NCI-H69 (cell line): Measurements from ENCODE around the gene AP2B1.
"Not testable (repeated sequence)": the region's sequence is repeated elsewhere in the genome, so short reads cannot be mapped to it uniquely, and the experiment has no call there.

Experiments
- DNase-seq: peaks from one replicate; lab custom pipeline; 2025; lab: John Stamatoyannopoulos, UW

The AP2B1 gene

GRCh38 chr17:35700150-35700549 is 113.0 kb downstream of the AP2B1 start:
- DNase-seq, result peak; percentile 86

GRCh38 chr17:35701491-35701890 is 114.4 kb downstream of the AP2B1 start:
- no peak for DNase-seq

- DNase-seq, result not testable (repeated sequence)
Observed at GRCh38 chr17:35703308-35703707, 116.2 kb downstream of the AP2B1 start.

DNA sequence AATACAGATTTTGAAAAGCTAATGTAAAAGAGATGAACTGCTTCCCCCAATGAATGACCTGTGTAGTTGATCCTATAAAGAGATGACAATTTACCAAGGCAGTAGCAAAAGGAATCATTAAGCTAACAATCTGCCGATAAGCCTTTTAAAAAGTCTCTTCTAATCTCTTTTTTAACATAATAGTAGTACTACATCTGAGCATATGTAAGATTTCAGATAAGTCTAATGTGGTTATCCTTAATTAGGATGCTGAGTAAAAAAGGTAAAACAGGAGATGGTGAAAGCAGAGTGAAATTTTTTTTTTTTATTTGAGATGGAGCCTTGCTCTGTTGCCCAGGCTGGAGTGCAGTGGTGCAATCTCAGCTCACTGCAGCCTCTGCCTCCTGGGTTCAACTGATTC is 118.1 kb downstream of the AP2B1 start:
- DNase-seq, result no peak

- DNase-seq, result peak; percentile 58
Observed at GRCh38 chr17:35705705-35706104, 118.6 kb downstream of the AP2B1 start.

- DNase-seq, result peak; percentile 51
Observed at GRCh38 chr17:35708149-35708548, 121.0 kb downstream of the AP2B1 start.

DNA sequence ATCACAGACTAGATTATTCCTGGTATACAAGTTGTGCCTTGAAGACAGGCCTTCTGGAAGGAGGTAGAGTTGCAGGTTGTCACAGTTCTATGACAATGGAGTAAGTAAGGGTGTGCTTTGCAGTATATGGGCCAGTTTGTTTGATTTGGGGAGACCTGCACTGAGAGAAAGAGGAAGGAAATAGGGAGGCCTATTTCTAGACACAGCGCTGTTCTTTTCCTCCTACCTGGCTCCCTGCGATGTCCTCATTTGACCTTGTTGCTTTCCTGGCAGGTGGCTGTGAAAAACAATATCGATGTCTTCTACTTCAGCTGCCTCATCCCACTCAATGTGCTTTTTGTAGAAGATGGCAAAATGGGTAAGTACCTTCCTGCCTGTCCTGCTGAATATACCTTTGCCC is 121.8 kb downstream of the AP2B1 start:
- DNase-seq, result peak; percentile 51

GRCh38 chr17:35709874-35710273 is 122.8 kb downstream of the AP2B1 start:
- peak; percentile 73 for DNase-seq

DNA sequence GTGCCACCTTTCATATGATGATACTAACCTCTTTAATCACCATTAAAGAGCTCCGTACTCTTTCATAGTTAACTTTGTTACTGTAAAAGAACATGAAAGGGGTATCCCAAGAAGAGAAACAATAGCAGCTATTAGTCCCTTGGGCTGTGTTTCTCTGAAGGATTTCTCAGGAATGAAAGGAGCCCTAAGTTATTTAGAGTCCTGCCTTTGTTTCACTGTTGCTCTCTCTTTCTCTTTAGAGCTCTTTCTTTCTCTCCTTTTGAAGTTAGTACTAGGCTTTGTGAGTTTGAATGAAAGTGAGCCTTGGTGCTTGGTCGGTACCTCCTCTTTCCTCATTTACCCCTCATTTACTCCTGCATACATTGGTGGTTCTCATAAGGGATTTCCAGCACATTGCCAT is 123.8 kb downstream of the AP2B1 start:
- DNase-seq, result no peak

GRCh38 chr17:35713069-35713728 is 126.1 kb downstream of the AP2B1 start:
- peak; percentile 38 for DNase-seq

DNA sequence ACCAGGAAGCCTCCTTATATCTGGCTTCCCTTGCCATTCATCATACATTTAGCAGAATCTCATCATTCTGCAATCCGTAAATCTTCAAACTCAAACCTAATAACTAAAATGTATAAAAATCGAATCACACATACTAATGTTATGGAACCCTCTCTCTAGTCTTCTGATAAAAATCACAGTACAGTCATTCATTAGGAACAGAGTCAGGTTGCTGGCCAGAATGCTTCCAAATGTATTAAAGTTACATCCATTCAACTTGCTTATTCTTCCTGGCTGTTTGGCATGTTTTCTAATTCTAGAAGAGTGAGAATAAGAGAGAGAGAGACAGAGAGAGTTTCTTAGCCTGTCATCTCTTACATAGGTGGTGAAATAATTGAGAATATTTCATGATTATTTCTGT is 127.9 kb downstream of the AP2B1 start:
- DNase-seq, result no peak

GRCh38 chr17:35715416-35715815 is 128.3 kb downstream of the AP2B1 start:
- DNase-seq, result peak; percentile 55

GRCh38 chr17:35716173-35716572 is 129.1 kb downstream of the AP2B1 start:
- no peak for DNase-seq

GRCh38 chr17:35716897-35717465 is 129.9 kb downstream of the AP2B1 start:
- DNase-seq, result no peak

GRCh38 chr17:35717475-35717874 is 130.4 kb downstream of the AP2B1 start:
- DNase-seq, result peak; percentile 35

- no peak for DNase-seq
Observed at GRCh38 chr17:35723735-35724134, 136.6 kb downstream of the AP2B1 start.

- no peak for DNase-seq
Observed at GRCh38 chr17:35725058-35725457, 137.9 kb downstream of the AP2B1 start.

DNA sequence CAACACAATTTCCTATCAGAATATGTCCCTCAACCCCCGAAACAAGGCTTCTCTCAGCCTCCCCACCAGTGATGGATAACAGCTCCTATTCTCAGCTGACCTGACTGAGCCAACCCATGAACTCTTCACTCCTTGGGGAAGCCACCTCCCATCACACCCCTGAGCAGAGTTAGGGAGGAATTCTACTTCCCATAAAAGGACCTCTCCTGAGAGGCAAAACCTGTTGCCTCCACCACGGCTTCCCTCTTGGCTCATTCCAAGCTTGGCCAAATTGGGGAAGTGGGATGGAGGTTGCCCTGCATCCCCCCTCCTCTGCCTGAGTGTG is 138.6 kb downstream of the AP2B1 start:
- no peak for DNase-seq

- DNase-seq, result peak; percentile 94
Observed at GRCh38 chr17:35726127-35726952, 139.2 kb downstream of the AP2B1 start.

DNA sequence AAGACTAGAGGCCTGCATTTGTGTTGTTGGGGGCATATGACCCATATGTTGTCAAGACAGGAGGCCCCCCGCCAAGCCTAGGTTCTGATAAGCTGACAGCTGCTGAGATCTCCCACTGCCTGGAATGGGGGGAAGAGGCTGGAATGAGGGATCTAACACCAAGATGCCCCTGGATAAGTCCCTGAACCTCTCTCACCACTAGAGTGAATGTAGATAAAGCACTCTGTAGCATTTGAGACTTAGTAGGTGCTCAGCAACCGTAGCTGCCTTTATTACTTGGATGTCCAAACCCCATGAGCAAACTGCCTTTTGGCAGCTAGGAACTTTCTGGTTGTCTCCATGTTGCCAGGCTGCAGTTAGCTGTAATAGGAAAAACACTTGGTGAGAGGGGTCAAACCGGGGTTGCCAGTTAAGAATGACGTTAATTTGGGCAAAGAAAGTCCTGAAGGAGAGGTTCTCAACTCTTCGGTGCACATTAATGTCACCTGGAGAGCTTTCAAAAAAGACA is 139.9 kb downstream of the AP2B1 start:
- DNase-seq, result no peak

DNA sequence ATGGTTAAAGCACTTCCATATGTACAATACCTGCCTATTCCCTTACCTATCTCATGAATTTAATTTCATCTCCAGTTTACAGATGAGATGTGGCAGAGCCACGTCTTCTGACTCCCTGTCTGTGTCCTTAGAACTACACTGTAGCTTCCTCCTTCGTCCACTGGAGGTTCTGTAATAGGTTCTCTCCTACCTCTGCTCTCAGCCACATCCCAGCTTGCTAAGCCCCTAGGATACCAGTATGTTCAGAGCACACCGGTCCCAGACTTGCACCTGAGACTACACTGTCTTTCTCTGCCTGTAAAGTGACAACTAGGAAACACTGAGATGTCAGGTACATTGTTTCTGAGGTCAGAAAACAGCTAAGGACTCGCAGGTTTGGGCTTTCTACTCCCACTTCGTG is 140.5 kb downstream of the AP2B1 start:
- DNase-seq, result peak; percentile 83

- DNase-seq, result no peak
Observed at GRCh38 chr17:35728551-35728950, 141.4 kb downstream of the AP2B1 start.

GRCh38 chr17:35729405-35729833 is 142.3 kb downstream of the AP2B1 start:
- peak; percentile 74 for DNase-seq
